ENCODE measurements around the gene LAG3. TPM values are rescaled to one million over a fixed set of nuclear protein-coding genes. Genes with fewer than 3 reads are reported as not detected.

LAG3 gene
- total RNA-seq, 4 donors from 2014 or later = 0.68 to 1.4 TPM; not detected in 2

DNA sequence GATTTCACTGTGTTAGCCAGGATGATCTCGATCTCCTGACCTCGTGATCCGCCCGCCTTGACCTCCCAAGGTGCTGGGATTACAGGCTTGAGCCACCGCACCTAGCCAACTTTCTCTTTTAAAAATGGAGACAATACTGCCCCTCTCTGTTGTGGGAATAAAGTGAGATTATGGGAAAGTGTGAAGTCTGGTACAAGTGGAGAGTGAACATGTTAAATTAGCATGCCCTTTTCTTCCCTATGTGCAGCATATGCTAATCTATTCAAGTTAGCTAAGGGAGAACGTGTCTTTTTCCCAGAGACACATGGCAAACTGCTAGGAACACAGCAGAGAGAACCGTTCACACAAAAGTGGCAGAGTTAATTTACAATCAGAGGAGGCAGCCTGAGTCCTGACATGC is 47.0 kb upstream of the LAG3 start:
- Histone ChIP-seq H3K4me1 (peaks cover 5 to 11% (median 10%) of the 10 kb centered on the region in 4 donors), H3K27me3 (no peaks in the 10 kb centered on the region), H3K27ac (no peak overlapping the region), H3K36me3 (peaks cover 0 to 22% (median 8%) of the 10 kb centered on the region in 4 donors), H3K4me3 (no peak overlapping the region), H3K9me3 (no peaks in the 10 kb centered on the region)
- WGBS, 2 donors (ENCODE audit: low coverage in 1 of 2) = 90 to 99% methylated on average over 7 of the region's 7 CpGs
- TF ChIP-seq, protein P1, sequence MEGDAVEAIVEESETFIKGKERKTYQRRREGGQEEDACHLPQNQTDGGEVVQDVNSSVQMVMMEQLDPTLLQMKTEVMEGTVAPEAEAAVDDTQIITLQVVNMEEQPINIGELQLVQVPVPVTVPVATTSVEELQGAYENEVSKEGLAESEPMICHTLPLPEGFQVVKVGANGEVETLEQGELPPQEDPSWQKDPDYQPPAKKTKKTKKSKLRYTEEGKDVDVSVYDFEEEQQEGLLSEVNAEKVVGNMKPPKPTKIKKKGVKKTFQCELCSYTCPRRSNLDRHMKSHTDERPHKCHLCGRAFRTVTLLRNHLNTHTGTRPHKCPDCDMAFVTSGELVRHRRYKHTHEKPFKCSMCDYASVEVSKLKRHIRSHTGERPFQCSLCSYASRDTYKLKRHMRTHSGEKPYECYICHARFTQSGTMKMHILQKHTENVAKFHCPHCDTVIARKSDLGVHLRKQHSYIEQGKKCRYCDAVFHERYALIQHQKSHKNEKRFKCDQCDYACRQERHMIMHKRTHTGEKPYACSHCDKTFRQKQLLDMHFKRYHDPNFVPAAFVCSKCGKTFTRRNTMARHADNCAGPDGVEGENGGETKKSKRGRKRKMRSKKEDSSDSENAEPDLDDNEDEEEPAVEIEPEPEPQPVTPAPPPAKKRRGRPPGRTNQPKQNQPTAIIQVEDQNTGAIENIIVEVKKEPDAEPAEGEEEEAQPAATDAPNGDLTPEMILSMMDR (IDR thresholded peaks at IDR 0.05) = no peak
- TF ChIP-seq EP300 (IDR thresholded peaks at IDR 0.05; ENCODE audit: low read depth) = no peak
- TF ChIP-seq POLR2AphosphoS5 (IDR thresholded peaks at IDR 0.05) = no peak
- DNase-seq = no peak
- intact Hi-C loops (cut with DNase I; ENCODE audit: low total_unique reads) = no loop called here
- in situ Hi-C loops (cut with MboI; ENCODE audit: low pct_ligation_motif_present in 1 of 4, low pct_unique_long_range_greater_than_20kb in 1 of 4, low sequenced_read_pairs in 3 of 4) = loop anchor here in 2 of 4 donors (25.0 kb wide), 1 partner anchor 112 kb away; the partner anchor contains the start of genes GNB3 (in 2 of the 2) and P3H3 (in 2 of the 2)

DNA sequence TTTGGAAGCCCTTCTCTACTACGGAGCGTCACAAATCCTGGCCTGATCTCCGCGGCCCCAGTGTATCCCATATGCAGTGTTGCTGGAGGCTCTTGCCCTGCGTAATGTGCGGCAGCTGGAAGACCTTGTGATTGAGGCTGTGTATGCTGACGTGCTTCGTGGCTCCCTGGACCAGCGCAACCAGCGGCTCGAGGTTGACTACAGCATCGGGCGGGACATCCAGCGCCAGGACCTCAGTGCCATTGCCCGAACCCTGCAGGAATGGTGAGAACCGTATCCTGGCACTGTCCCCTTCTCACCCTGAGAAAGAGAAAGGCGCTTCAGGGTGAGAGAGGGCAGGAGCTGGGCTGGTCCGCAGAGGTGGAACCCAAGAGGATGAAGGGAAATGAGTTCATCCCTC is 43.1 kb upstream of the LAG3 start:
- H3K4me3 ChIP-seq = no peak overlapping the region
- TF ChIP-seq EP300 (IDR thresholded peaks at IDR 0.05; ENCODE audit: low read depth) (no peak), POLR2AphosphoS5 (IDR thresholded peaks at IDR 0.05) (no peak), POLR2A (IDR thresholded peaks at IDR 0.05) (no peak)
- TF ChIP-seq, protein P1 (IDR thresholded peaks at IDR 0.05) = no peak
- no peak overlapping the region for H3K27ac ChIP-seq
- WGBS, 2 donors (ENCODE audit: low coverage in 1 of 2) = 95 to 97% methylated on average over 13 to 18 of the region's 18 CpGs
- in situ Hi-C loops (cut with MboI; ENCODE audit: low pct_ligation_motif_present in 1 of 4, low pct_unique_long_range_greater_than_20kb in 1 of 4, low sequenced_read_pairs in 3 of 4) = loop anchor here in 2 of 4 donors (25.0 kb wide), 1 partner anchor 108 kb away; the partner anchor contains the start of genes GNB3 (in 2 of the 2) and P3H3 (in 2 of the 2)
- intact Hi-C loops (cut with DNase I; ENCODE audit: low total_unique reads) = no loop called here
- H3K9me3 ChIP-seq = no peaks in the 10 kb centered on the region
- peaks cover 0 to 40% (median 18%) of the 10 kb centered on the region in 4 donors for H3K36me3 ChIP-seq
- H3K4me1 ChIP-seq = peaks cover 5 to 10% (median 9%) of the 10 kb centered on the region in 4 donors
- no peak for DNase-seq
- H3K27me3 ChIP-seq = no peaks in the 10 kb centered on the region

DNA sequence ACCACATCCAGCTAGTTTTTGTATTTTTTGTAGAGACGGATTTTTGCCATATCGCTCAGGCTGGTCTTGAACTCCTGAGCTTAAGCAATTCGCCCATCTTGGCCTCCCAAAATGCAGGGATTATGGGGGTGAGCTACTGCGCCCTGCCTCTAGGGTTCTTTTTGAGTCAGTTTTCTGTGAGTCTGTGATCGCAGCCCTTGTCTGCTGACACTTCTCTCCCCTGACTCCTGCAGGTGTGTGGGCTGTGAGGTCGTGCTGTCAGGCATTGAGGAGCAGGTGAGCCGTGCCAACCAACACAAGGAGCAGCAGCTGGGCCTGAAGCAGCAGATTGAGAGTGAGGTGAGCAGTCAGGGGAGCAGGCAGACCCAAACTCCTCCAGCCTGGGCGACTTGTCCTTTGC is 42.2 kb upstream of the LAG3 start:
- intact Hi-C loops (cut with DNase I; ENCODE audit: low total_unique reads) = no loop called here
- no peaks in the 10 kb centered on the region for H3K27me3 ChIP-seq

More for the DNA sequence above, 42.2 kb upstream of the LAG3 start:
- Histone ChIP-seq H3K9me3 (no peaks in the 10 kb centered on the region), H3K4me1 (peaks cover 0 to under 1% (median under 1%) of the 10 kb centered on the region in 4 donors), H3K4me3 (no peak overlapping the region), H3K27ac (no peak overlapping the region), H3K36me3 (peaks cover 0 to 40% (median 18%) of the 10 kb centered on the region in 4 donors)
- TF ChIP-seq EP300 (IDR thresholded peaks at IDR 0.05; ENCODE audit: low read depth) (no peak), POLR2AphosphoS5 (IDR thresholded peaks at IDR 0.05) (no peak), POLR2A (IDR thresholded peaks at IDR 0.05) (no peak)
- TF ChIP-seq, protein P1 (IDR thresholded peaks at IDR 0.05) = no peak
- in situ Hi-C loops (cut with MboI; ENCODE audit: low pct_ligation_motif_present in 1 of 4, low pct_unique_long_range_greater_than_20kb in 1 of 4, low sequenced_read_pairs in 3 of 4) = loop anchor here in 2 of 4 donors (25.0 kb wide), 1 partner anchor 107 kb away; the partner anchor contains the start of genes GNB3 (in 2 of the 2) and P3H3 (in 2 of the 2)
- no peak for DNase-seq
- 87 to 100% methylated on average over 1 to 8 of the region's 8 CpGs for WGBS, 2 donors (ENCODE audit: low coverage in 1 of 2)
